HG03097 (cell line): ENCODE measurements around the gene ICA1.
"Not testable (repeated sequence)": the region's sequence is repeated elsewhere in the genome, so short reads cannot be mapped to it uniquely, and the experiment has no call there.

Experiments used
- ATAC-seq: cut with Tn5 transposase; IDR thresholded peaks from one replicate; pipeline ENCODE4 v1.9.1; 2021; ENCODE audit not compliant: unreplicated experiment, low FRiP score

Gene ICA1

GRCh38 chr7:8111282-8111960 is 150.5 kb downstream of the ICA1 start:
- ATAC-seq: no peak

- ATAC-seq: no peak
Observed at GRCh38 chr7:8109196-8110022, 152.6 kb downstream of the ICA1 start.

GRCh38 chr7:8105449-8106095 is 156.4 kb downstream of the ICA1 start:
- ATAC-seq: no peak

- ATAC-seq: no peak
Observed at GRCh38 chr7:8103282-8103681, 158.7 kb downstream of the ICA1 start.

- ATAC-seq: not testable (repeated sequence)
Observed at GRCh38 chr7:8101292-8101691, 160.7 kb downstream of the ICA1 start.

GRCh38 chr7:8094164-8095140 is 167.5 kb downstream of the ICA1 start:
- no peak for ATAC-seq

GRCh38 chr7:8092140-8092539 is 169.8 kb downstream of the ICA1 start:
- ATAC-seq: no peak

GRCh38 chr7:8089036-8089780 is 172.8 kb downstream of the ICA1 start:
- no peak for ATAC-seq

GRCh38 chr7:8086239-8086638 is 175.7 kb downstream of the ICA1 start:
- no peak for ATAC-seq

GRCh38 chr7:8085420-8085819 is 176.5 kb downstream of the ICA1 start:
- ATAC-seq: no peak

- ATAC-seq: no peak
Observed at GRCh38 chr7:8084836-8085235, 177.1 kb downstream of the ICA1 start.

GRCh38 chr7:8082762-8083161 is 179.2 kb downstream of the ICA1 start:
- ATAC-seq: no peak

- ATAC-seq: no peak
Observed at GRCh38 chr7:8078418-8078817, 183.5 kb downstream of the ICA1 start.

GRCh38 chr7:8070451-8071180 is 191.4 kb downstream of the ICA1 start:
- no peak for ATAC-seq

GRCh38 chr7:8068892-8069686 is 192.9 kb downstream of the ICA1 start:
- no peak for ATAC-seq

GRCh38 chr7:8065356-8065813 is 196.6 kb downstream of the ICA1 start:
- no peak for ATAC-seq

- ATAC-seq: no peak
Observed at GRCh38 chr7:8064828-8065227, 197.1 kb downstream of the ICA1 start.

- ATAC-seq: no peak
Observed at GRCh38 chr7:8063706-8064297, 198.2 kb downstream of the ICA1 start.
